Measurements from ENCODE around the gene CALM3. TPM values are rescaled to one million over a fixed set of nuclear protein-coding genes. Genes with fewer than 3 reads are reported as not detected.

The CALM3 gene
- total RNA-seq, 1 donor from 2014 or later = 231 TPM

GRCh38 chr19:46579361-46579879 lies 21.7 kb upstream of the CALM3 start:
- peaks cover 6% of the 10 kb centered on the region for H3K9me3 Mint-ChIP-seq
- H3K4me3 Mint-ChIP-seq = no peak overlapping the region
- peaks cover 3% of the 10 kb centered on the region for H3K4me1 Mint-ChIP-seq
- H3K27ac Mint-ChIP-seq = no peak overlapping the region
- H3K36me3 Mint-ChIP-seq = no peaks in the 10 kb centered on the region
- H3K27me3 Mint-ChIP-seq (ENCODE audit: low read depth) = peaks cover 8% of the 10 kb centered on the region
- DNase-seq (ENCODE audit: low spot score in 2 of 2, unreplicated experiment in 2 of 2) = no peak
- peak; percentile 39 for TF ChIP-seq CTCF (IDR thresholded peaks at IDR 0.05; ENCODE audit: unreplicated experiment)

- no peak for TF ChIP-seq CTCF (IDR thresholded peaks at IDR 0.05; ENCODE audit: unreplicated experiment)
- no peak overlapping the region for H3K4me3 Mint-ChIP-seq
- DNase-seq (ENCODE audit: low spot score in 2 of 2, unreplicated experiment in 2 of 2) = no peak
- no peaks in the 10 kb centered on the region for H3K4me1 Mint-ChIP-seq
- peaks cover 8% of the 10 kb centered on the region for H3K27me3 Mint-ChIP-seq (ENCODE audit: low read depth)
- H3K9me3 Mint-ChIP-seq = peaks cover 6% of the 10 kb centered on the region
- H3K27ac Mint-ChIP-seq = no peak overlapping the region
- H3K36me3 Mint-ChIP-seq = no peaks in the 10 kb centered on the region
These were observed 20.9 kb upstream of the CALM3 start for GRCh38 chr19:46580247-46580646.

DNA sequence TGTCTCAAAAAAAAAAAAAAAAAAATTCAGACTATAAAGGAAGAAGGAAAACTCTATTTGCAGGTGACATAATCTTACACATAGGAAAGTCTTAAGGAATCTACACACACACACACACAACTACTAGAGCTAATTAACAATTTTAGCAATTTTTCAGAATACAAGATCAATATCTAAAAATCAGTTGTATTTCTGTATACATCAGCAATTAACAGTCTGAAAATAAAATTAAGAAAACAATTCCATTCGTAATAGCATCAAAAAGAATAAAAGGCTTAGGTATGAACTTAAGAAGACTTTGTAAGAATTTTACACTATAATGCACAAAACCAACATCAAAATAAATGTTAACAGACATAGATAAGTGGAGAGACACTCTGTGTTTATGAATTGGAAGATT lies 15.6 kb upstream of the CALM3 start:
- H3K27me3 Mint-ChIP-seq (ENCODE audit: low read depth) = peaks cover 8% of the 10 kb centered on the region
- peaks cover 14% of the 10 kb centered on the region for H3K9me3 Mint-ChIP-seq
- no peak for TF ChIP-seq CTCF (IDR thresholded peaks at IDR 0.05; ENCODE audit: unreplicated experiment)
- H3K36me3 Mint-ChIP-seq = no peaks in the 10 kb centered on the region
- no peak overlapping the region for H3K27ac Mint-ChIP-seq
- no peak for DNase-seq (ENCODE audit: low spot score in 2 of 2, unreplicated experiment in 2 of 2)
- no peak overlapping the region for H3K4me3 Mint-ChIP-seq
- H3K4me1 Mint-ChIP-seq = no peaks in the 10 kb centered on the region

DNA sequence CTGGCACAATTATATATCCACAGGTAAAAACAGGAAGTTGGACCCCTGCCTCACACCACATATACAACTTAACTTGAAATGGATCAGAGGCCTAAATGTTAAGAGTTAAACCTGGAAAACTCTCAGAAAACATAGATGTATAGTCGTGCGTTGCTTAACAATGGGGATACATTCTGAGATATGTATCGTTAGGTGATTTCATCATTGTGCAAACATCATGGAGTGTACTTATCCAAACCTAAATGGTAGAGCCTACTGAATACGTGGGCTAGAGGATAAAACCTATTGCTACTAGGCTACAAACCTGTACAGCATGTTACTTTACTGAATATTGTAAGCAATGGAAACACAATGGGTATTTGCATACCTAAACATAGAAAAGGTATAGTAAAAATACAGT lies 14.8 kb upstream of the CALM3 start:
- no peak overlapping the region for H3K4me3 Mint-ChIP-seq
- H3K9me3 Mint-ChIP-seq = peaks cover 13% of the 10 kb centered on the region
- TF ChIP-seq CTCF (IDR thresholded peaks at IDR 0.05; ENCODE audit: unreplicated experiment) = no peak
- H3K27me3 Mint-ChIP-seq (ENCODE audit: low read depth) = peaks cover 8% of the 10 kb centered on the region
- H3K36me3 Mint-ChIP-seq = no peaks in the 10 kb centered on the region
- no peak for DNase-seq (ENCODE audit: low spot score in 2 of 2, unreplicated experiment in 2 of 2)
- no peaks in the 10 kb centered on the region for H3K4me1 Mint-ChIP-seq
- H3K27ac Mint-ChIP-seq = no peak overlapping the region

DNA sequence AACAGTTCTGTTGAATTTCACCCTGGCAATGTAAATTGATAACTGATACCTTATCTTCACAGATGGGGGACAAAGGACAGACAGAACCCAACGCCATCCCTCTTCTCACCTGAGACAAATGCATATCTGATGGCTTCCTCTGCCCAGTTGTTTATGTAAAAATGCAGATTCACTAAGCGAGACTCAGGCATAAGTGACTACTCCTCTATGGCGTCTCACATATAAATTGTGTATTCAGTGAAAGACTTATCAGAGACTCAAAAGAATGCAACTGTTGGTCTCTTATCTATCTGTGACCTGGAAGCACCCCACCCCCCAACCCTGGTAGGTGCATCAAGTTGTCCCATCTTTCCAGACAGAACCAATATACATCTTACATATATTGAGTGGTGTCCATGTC lies 13.3 kb upstream of the CALM3 start:
- Mint-ChIP-seq H3K27me3 (ENCODE audit: low read depth) (peaks cover 8% of the 10 kb centered on the region), H3K4me1 (no peaks in the 10 kb centered on the region), H3K36me3 (no peaks in the 10 kb centered on the region), H3K4me3 (no peak overlapping the region), H3K9me3 (peaks cover 14% of the 10 kb centered on the region), H3K27ac (no peak overlapping the region)
- no peak for TF ChIP-seq CTCF (IDR thresholded peaks at IDR 0.05; ENCODE audit: unreplicated experiment)
- DNase-seq (ENCODE audit: low spot score in 2 of 2, unreplicated experiment in 2 of 2) = no peak

GRCh38 chr19:46591254-46591653 lies 9.9 kb upstream of the CALM3 start:
- Mint-ChIP-seq H3K27me3 (ENCODE audit: low read depth) (peaks cover 4% of the 10 kb centered on the region), H3K4me1 (no peaks in the 10 kb centered on the region), H3K36me3 (no peaks in the 10 kb centered on the region)

More at GRCh38 chr19:46591254-46591653, 9.9 kb upstream of the CALM3 start:
- Mint-ChIP-seq H3K4me3 (no peak overlapping the region), H3K27ac (no peak overlapping the region), H3K9me3 (peaks cover 18% of the 10 kb centered on the region)
- TF ChIP-seq CTCF (IDR thresholded peaks at IDR 0.05; ENCODE audit: unreplicated experiment) = no peak
- DNase-seq (ENCODE audit: low spot score in 2 of 2, unreplicated experiment in 2 of 2) = no peak
